Effector memory CD4-positive, alpha-beta T cell (primary cell): ENCODE measurements around the gene CLTC.
A peak's percentile ranks its signal among the peaks of the same experiment; 100 is the strongest.

ENCODE experiments used
- DNase-seq, 3 donors: peaks; one replicate each; pipeline ENCODE4 v3.0.0-alpha.2; 2020
- H3K27ac ChIP-seq: 2 replicates; pipeline ENCODE4 v1.7.0; 2013; ENCODE audit warnings: mild to moderate bottlenecking, low read length, moderate library complexity; ENCODE audit not compliant: insufficient read depth, poor library complexity, severe bottlenecking
- H3K27me3 ChIP-seq: replicated peaks from 2 replicates; pipeline ENCODE4 v1.7.0; 2013; ENCODE audit warnings: mild to moderate bottlenecking, low read length; ENCODE audit not compliant: insufficient read depth, control insufficient read depth, poor library complexity, severe bottlenecking
- H3K36me3 ChIP-seq: 2 replicates; pipeline ENCODE4 v1.7.0; 2013; ENCODE audit warnings: mild to moderate bottlenecking, low read length, moderate library complexity; ENCODE audit not compliant: control insufficient read depth, insufficient read depth
- H3K4me1 ChIP-seq: 2 replicates; pipeline ENCODE4 v1.7.0; 2013; ENCODE audit warnings: low read length, mild to moderate bottlenecking; ENCODE audit not compliant: control insufficient read depth, insufficient read depth, poor library complexity, severe bottlenecking
- H3K4me3 ChIP-seq: 2 replicates; pipeline ENCODE4 v1.7.0; 2013; ENCODE audit warnings: low read length, low read depth, mild to moderate bottlenecking; ENCODE audit not compliant: insufficient read depth, poor library complexity, severe bottlenecking
- H3K9me3 ChIP-seq: 2 replicates; pipeline ENCODE4 v1.7.0; 2013; ENCODE audit warnings: mild to moderate bottlenecking, low read length, moderate library complexity; ENCODE audit not compliant: control insufficient read depth

The CLTC gene

GRCh38 chr17:59695945-59696681 is 76.4 kb downstream of the CLTC start:
- no peaks in the 10 kb centered on the region for H3K27me3 ChIP-seq
- no peaks in the 10 kb centered on the region for H3K4me1 ChIP-seq
- no peak for DNase-seq
- H3K9me3 ChIP-seq = no peaks in the 10 kb centered on the region
- H3K27ac ChIP-seq = no peak overlapping the region
- H3K4me3 ChIP-seq = no peak overlapping the region
- H3K36me3 ChIP-seq = peaks cover 46% of the 10 kb centered on the region

GRCh38 chr17:59696682-59697277 is 77.1 kb downstream of the CLTC start:
- H3K9me3 ChIP-seq = no peaks in the 10 kb centered on the region
- H3K27me3 ChIP-seq = no peaks in the 10 kb centered on the region
- no peak for DNase-seq
- H3K4me3 ChIP-seq = no peak overlapping the region
- H3K27ac ChIP-seq = no peak overlapping the region
- H3K4me1 ChIP-seq = no peaks in the 10 kb centered on the region
- H3K36me3 ChIP-seq = peaks cover 44% of the 10 kb centered on the region

GRCh38 chr17:59698143-59698542 is 78.4 kb downstream of the CLTC start:
- Histone ChIP-seq H3K27ac (no peak overlapping the region), H3K4me3 (no peak overlapping the region), H3K27me3 (no peaks in the 10 kb centered on the region), H3K4me1 (no peaks in the 10 kb centered on the region), H3K36me3 (peaks cover 41% of the 10 kb centered on the region), H3K9me3 (no peaks in the 10 kb centered on the region)
- DNase-seq = no peak

GRCh38 chr17:59699218-59699617 is 79.5 kb downstream of the CLTC start:
- Histone ChIP-seq H3K9me3 (no peaks in the 10 kb centered on the region), H3K27me3 (no peaks in the 10 kb centered on the region), H3K4me3 (no peak overlapping the region), H3K36me3 (peaks cover 31% of the 10 kb centered on the region), H3K27ac (no peak overlapping the region), H3K4me1 (no peaks in the 10 kb centered on the region)
- DNase-seq = no peak

- H3K27me3 ChIP-seq = no peaks in the 10 kb centered on the region
- no peak overlapping the region for H3K4me3 ChIP-seq
- H3K27ac ChIP-seq = no peak overlapping the region
- DNase-seq = no peak
- H3K9me3 ChIP-seq = no peaks in the 10 kb centered on the region
- H3K4me1 ChIP-seq = no peaks in the 10 kb centered on the region
- peaks cover 25% of the 10 kb centered on the region for H3K36me3 ChIP-seq
Measured at GRCh38 chr17:59699786-59700185, 80.1 kb downstream of the CLTC start.

GRCh38 chr17:59702304-59702703 is 82.6 kb downstream of the CLTC start:
- DNase-seq = no peak
- H3K27ac ChIP-seq = no peak overlapping the region
- H3K4me1 ChIP-seq = peaks cover 4% of the 10 kb centered on the region
- no peaks in the 10 kb centered on the region for H3K27me3 ChIP-seq
- no peaks in the 10 kb centered on the region for H3K9me3 ChIP-seq
- no peak overlapping the region for H3K4me3 ChIP-seq
- peaks cover 10% of the 10 kb centered on the region for H3K36me3 ChIP-seq

DNA sequence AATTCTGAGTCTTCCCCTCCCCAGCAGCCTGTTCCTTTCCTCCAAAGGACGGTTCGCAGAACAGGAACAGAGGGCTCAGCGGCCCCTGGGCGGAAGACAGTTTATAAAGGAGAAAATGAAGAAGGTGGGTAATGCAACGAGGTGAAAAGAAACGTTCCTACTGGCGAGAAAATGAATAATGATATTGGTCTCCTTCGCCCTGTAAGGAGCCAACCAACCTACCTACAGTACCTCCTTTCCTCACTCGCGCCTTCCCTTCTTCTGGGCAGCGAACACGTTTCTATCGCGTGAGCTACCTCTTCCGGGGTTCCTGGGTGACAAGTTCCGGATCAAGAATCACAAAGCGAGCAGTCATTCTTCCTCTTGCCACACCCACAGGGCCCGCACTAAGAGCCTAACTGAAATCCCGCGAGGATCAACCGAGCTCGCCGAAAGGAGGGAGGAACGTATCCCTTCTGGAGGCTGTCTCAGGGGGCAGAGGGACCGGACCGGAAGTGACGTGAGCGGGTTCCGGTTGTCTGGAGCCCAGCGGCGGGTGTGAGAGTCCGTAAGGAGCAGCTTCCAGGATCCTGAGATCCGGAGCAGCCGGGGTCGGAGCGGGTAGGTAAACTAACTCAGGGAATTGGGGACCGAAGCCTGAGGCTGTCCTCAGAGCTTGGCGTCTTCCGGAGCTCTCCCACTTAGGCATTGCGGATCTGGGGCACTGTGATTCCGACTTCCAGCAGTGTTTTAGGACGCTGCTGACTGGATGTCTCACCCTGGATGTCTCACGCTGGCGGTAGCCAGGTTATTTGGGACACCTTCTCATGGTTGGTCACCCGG is 87.7 kb downstream of the CLTC start, which contains the start of the genes PTRH2 and VMP1:
PTRH2 (minus strand) TSS at position 282 of the 822 bp plus-strand sequence. CDS start 9,452 bp downstream, outside the sequence.
VMP1 (plus strand) TSS at position 506 of the 822 bp plus-strand sequence. CDS start 23,793 bp downstream, outside the sequence.
- Histone ChIP-seq H3K27me3 (no peaks in the 10 kb centered on the region), H3K4me3 (peak within 1 kb of the TSS; percentile 69), H3K4me1 (peaks cover 12% of the 10 kb centered on the region), H3K27ac (peak within 1 kb of the TSS; percentile 89), H3K9me3 (no peaks in the 10 kb centered on the region), H3K36me3 (no peaks in the 10 kb centered on the region)
- DNase-seq = peak; percentile 88 to 94 (median 90)

DNA sequence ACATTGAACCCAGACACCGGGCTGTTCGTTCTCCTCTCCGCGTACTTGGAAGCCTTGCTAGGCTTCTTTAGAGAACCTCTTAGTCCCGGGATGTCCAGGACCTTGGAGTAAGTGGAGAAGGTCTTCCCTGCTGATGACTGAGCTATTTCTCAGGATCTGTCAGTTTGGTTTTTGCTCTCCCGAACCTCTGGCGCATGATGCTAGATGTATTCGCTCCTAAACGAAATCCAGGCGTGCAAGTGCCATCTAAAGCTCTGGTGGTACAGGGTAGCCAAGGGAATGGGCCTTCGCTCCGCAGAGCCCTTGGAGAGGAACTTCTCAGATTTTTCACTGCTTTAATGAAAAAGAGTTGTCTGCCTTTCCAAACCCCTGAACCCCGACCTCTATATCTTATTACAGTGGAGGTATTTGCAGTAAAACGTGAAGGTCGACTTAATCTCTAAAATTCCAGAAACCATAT is 88.3 kb downstream of the CLTC start:
- H3K36me3 ChIP-seq = no peaks in the 10 kb centered on the region
- no peaks in the 10 kb centered on the region for H3K27me3 ChIP-seq
- H3K4me3 ChIP-seq = peak overlapping the region; percentile 69
- H3K27ac ChIP-seq = peak overlapping the region; percentile 89
- DNase-seq = no peak
- H3K4me1 ChIP-seq = peaks cover 12% of the 10 kb centered on the region
- no peaks in the 10 kb centered on the region for H3K9me3 ChIP-seq

DNA sequence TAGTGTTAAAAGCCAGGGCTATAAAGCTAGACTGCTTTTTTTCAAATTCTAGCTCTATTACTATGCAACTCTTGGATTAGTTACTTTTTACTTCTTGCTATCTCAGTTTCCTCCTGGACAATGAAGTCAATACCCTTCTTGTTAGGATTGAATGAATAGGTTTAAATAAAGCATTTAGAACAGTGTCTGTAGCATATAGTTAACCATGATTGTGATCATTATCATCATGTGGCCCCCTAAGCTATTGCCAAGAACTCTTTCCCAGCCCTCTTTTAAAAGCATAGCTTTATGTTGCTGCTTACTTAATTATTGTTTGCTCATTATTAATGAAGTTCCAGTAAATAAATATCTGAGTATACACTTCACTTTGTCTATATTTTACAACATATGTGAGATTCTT is 92.2 kb downstream of the CLTC start:
- no peaks in the 10 kb centered on the region for H3K9me3 ChIP-seq
- no peak overlapping the region for H3K27ac ChIP-seq
- no peak overlapping the region for H3K4me3 ChIP-seq
- H3K4me1 ChIP-seq = peaks cover 8% of the 10 kb centered on the region
- no peaks in the 10 kb centered on the region for H3K27me3 ChIP-seq
- DNase-seq = no peak
- no peaks in the 10 kb centered on the region for H3K36me3 ChIP-seq
